Endothelial cell of umbilical vein (primary cell): ENCODE measurements around the gene BBX. TPM values are rescaled to one million over a fixed set of nuclear protein-coding genes. Genes with fewer than 3 reads are reported as not detected.

Experiments used
- BruUV-seq: library from RNA; stranded (reverse); fragments of 400-500 nt; replicated peaks from 2 replicates; lab custom pipeline; 2021; lab: Mats Ljungman, UMichigan
- CTCF ChIA-PET: fragments of 300-600, 350-600 bp; sonication (Branson Sonifier 250); formaldehyde crosslinking; loops from one replicate; lab custom pipeline; 2021; ENCODE audit warnings: antibody characterized with exemption, inconsistent platforms; lab: Charles Lee
- POLR2A ChIA-PET: fragments of 300-600, 350-600 bp; sonication (Branson Sonifier 250); formaldehyde crosslinking; loops from one replicate; lab custom pipeline; 2021; ENCODE audit warnings: antibody characterized with exemption, inconsistent platforms; lab: Charles Lee
- DNase-seq: peaks from one replicate; pipeline ENCODE4 v3.0.0-alpha.2; 2011; ENCODE audit warnings: low read depth, low spot score
- FAIRE-seq: peaks from 2 replicates; lab custom pipeline; 2011; peaks lifted over from hg19 to GRCh38; lab: Jason Lieb, UNC
- H2AFZ ChIP-seq: 2 replicates; pipeline ENCODE4 v1.6.0; 2012; ENCODE audit warnings: low read depth, low read length, control low read depth, inconsistent platforms
- H3K27ac ChIP-seq: 2 replicates; pipeline ENCODE4 v1.5.1; 2011; ENCODE audit warnings: low read depth, mild to moderate bottlenecking, control low read depth, low read length, moderate library complexity; ENCODE audit not compliant: insufficient read depth
- H3K27me3 ChIP-seq, 2 experiments: 2 replicates each; pipeline versions ENCODE4 v1.6.0 to v1.6.1; 2011; ENCODE audit warnings: low read length in 2 of 2, mixed read lengths in 1 of 2; ENCODE audit not compliant: control insufficient read depth in 2 of 2, insufficient read depth in 2 of 2
- H3K36me3 ChIP-seq, 2 experiments: 2 replicates in 1 of 2; 3 replicates in 1 of 2; pipeline ENCODE4 v1.5.1; 2011; ENCODE audit warnings: low read length in 2 of 2, mild to moderate bottlenecking in 1 of 2, moderate library complexity in 1 of 2; ENCODE audit not compliant: control insufficient read depth in 2 of 2, insufficient read depth in 2 of 2; ENCODE audit errors: extremely low read depth in 1 of 2
- H3K4me1 ChIP-seq: 3 replicates; pipeline ENCODE4 v1.5.1; 2011; ENCODE audit warnings: mild to moderate bottlenecking, low read length; ENCODE audit not compliant: control insufficient read depth, insufficient read depth; ENCODE audit errors: extremely low read depth
- H3K4me2 ChIP-seq: 2 replicates; pipeline ENCODE4 v1.6.1; 2011; ENCODE audit warnings: low read length, control low read depth, mixed read lengths; ENCODE audit not compliant: insufficient read depth
- H3K4me3 ChIP-seq, 3 experiments: fragments of 200-600 bp in 1 of 3; sonication (generic), shearing (Covaris generic) in 1 of 3; replicated peaks in 1 of 3; 2 replicates each; pipeline ENCODE4 v1.5.1; 2011 to 2016; ENCODE audit warnings: control low read depth in 3 of 3, low read length in 3 of 3, mild to moderate bottlenecking in 2 of 3, inconsistent platforms in 1 of 3, low read depth in 1 of 3, moderate library complexity in 1 of 3; ENCODE audit not compliant: insufficient read depth in 1 of 3
- H3K79me2 ChIP-seq: 2 replicates; pipeline ENCODE4 v1.6.0; 2012; ENCODE audit warnings: low read length, inconsistent platforms; ENCODE audit not compliant: control insufficient read depth, insufficient read depth
- H3K9ac ChIP-seq: replicated peaks from 2 replicates; pipeline ENCODE3; 2011; ENCODE audit warnings: low read length, control low read depth; ENCODE audit not compliant: insufficient read depth; ENCODE audit errors: extremely low read depth
- H3K9me1 ChIP-seq: replicated peaks from 3 replicates; pipeline ENCODE4 v1.6.0; 2011; ENCODE audit warnings: mild to moderate bottlenecking, low read length; ENCODE audit not compliant: control insufficient read depth, insufficient read depth; ENCODE audit errors: extremely low read depth
- H3K9me3 ChIP-seq: replicated peaks from 2 replicates; pipeline ENCODE4 v1.5.1; 2012; ENCODE audit warnings: low read length, inconsistent platforms; ENCODE audit not compliant: control insufficient read depth, insufficient read depth
- H4K20me1 ChIP-seq: replicated peaks from 2 replicates; pipeline ENCODE3; 2011; ENCODE audit warnings: mild to moderate bottlenecking, low read length; ENCODE audit not compliant: control insufficient read depth, insufficient read depth; ENCODE audit errors: extremely low read depth
- EZH2 ChIP-seq: IDR thresholded peaks from 2 replicates; pipeline ENCODE4 v1.6.1; 2012; ENCODE audit warnings: borderline replicate concordance, low read depth, mild to moderate bottlenecking, moderate library complexity, low read length, inconsistent platforms; ENCODE audit not compliant: severe bottlenecking
- FOS ChIP-seq: IDR thresholded peaks from 2 replicates; pipeline ENCODE4 v1.6.1; 2011; ENCODE audit warnings: mild to moderate bottlenecking, low read length, moderate library complexity, borderline replicate concordance; ENCODE audit not compliant: insufficient read depth
- GATA2 ChIP-seq: IDR thresholded peaks from 2 replicates; pipeline ENCODE4 v1.7.0; 2011; ENCODE audit warnings: low read depth, mild to moderate bottlenecking, moderate library complexity, mixed read lengths, low read length; ENCODE audit not compliant: insufficient read length, insufficient read depth
- MYC ChIP-seq: IDR thresholded peaks from one replicate; pipeline ENCODE4 v1.6.1; 2011; ENCODE audit warnings: mild to moderate bottlenecking, low read depth, low read length
- POLR2A ChIP-seq: IDR thresholded peaks from 2 replicates; pipeline ENCODE4 v1.6.1; 2012; ENCODE audit warnings: low read depth, mild to moderate bottlenecking, control low read depth, low read length
- POLR2AphosphoS5 ChIP-seq: IDR thresholded peaks from 2 replicates; pipeline ENCODE4 v1.6.1; 2012; ENCODE audit warnings: low read depth, mild to moderate bottlenecking, control low read depth, low read length, moderate library complexity; ENCODE audit not compliant: insufficient read depth
- dilution Hi-C: fragments of 300-500 bp; cut with MboI; formaldehyde crosslinking; loops from one replicate; pipeline ENCODE4 v1.15.0; 2019; ENCODE audit warnings: low sequenced_read_pairs; ENCODE audit not compliant: extremely low pct_ligation_motif_present
- intact Hi-C: fragments of 100-400 bp; cut with micrococcal nuclease; formaldehyde crosslinking; loops from one replicate; pipeline ENCODE4 v1.10.0; 2022
- polyA plus RNA-seq, 4 experiments: library from polyadenylated mRNA; depleted of rRNA in 3 of 4; stranded (reverse) in 3 of 4; unstranded in 1 of 4; fragments of >200 nt; gene quantifications; 2 replicates each; pipeline versions ENCODE4 v1.2.1 to v1.2.3, GENCODE V29; 2011 to 2012; ENCODE audit warnings: missing spikeins in 1 of 4
- total RNA-seq: library from RNA; stranded (reverse); gene quantifications from 2 replicates; pipeline ENCODE4 v1.2.3, GENCODE V29; 2021
- TF ChIP-seq, protein P1 (sequence below), 2 donors: IDR thresholded peaks; 1 replicate in 1 of 2; 2 replicates in 1 of 2; pipeline ENCODE4 v1.5.1; 2011; ENCODE audit warnings: low read length in 2 of 2, mild to moderate bottlenecking in 2 of 2, moderate library complexity in 2 of 2, control low read depth in 1 of 2, inconsistent platforms in 1 of 2, low read depth in 1 of 2; ENCODE audit not compliant: insufficient read depth in 1 of 2; ENCODE audit errors: extremely low read depth in 1 of 2

BBX gene
- total and polyA plus RNA-seq, 2 donors (not counting 3 experiments of a cell fraction or from before 2014, with no cell fraction given): 21.4 to 43.4 TPM

DNA sequence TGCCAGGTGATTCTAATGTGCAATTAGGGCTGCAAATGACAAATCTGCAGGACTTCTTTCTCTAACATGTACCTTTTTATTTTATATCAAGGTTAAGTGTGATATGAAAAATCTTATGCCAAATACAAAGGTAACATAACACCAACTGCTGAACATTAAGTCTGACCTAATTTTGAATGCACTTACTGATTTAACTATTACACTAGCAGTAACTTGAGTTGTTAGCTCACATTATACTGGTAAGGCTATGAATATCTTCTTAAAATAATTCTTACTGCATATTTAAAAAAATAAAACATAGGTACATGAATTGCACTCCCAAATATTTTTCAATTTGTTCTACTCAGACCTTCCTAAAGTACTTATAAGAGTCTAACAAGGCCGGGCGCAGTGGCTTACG, 308.8 kb downstream of the BBX start:
- H3K9ac ChIP-seq: no peak overlapping the region
- no peak for FAIRE-seq
- intact Hi-C loops (no loop called here), dilution Hi-C loops (no loop called here)
- H2AFZ ChIP-seq: no peak overlapping the region
- no peaks in the 10 kb centered on the region for H4K20me1 ChIP-seq
- H3K27ac ChIP-seq: no peak overlapping the region
- no peak for TF ChIP-seq GATA2
- TF ChIP-seq, protein P1, sequence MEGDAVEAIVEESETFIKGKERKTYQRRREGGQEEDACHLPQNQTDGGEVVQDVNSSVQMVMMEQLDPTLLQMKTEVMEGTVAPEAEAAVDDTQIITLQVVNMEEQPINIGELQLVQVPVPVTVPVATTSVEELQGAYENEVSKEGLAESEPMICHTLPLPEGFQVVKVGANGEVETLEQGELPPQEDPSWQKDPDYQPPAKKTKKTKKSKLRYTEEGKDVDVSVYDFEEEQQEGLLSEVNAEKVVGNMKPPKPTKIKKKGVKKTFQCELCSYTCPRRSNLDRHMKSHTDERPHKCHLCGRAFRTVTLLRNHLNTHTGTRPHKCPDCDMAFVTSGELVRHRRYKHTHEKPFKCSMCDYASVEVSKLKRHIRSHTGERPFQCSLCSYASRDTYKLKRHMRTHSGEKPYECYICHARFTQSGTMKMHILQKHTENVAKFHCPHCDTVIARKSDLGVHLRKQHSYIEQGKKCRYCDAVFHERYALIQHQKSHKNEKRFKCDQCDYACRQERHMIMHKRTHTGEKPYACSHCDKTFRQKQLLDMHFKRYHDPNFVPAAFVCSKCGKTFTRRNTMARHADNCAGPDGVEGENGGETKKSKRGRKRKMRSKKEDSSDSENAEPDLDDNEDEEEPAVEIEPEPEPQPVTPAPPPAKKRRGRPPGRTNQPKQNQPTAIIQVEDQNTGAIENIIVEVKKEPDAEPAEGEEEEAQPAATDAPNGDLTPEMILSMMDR (IDR thresholded peaks at IDR 0.05; ENCODE audit: extremely low read depth in 1 of 2, insufficient read depth in 1 of 2, low read depth in 1 of 2, low read length in 2 of 2): no peak
- no peaks in the 10 kb centered on the region for H3K4me1 ChIP-seq
- no peaks in the 10 kb centered on the region for H3K79me2 ChIP-seq
- H3K9me3 ChIP-seq: no peaks in the 10 kb centered on the region
- H3K4me2 ChIP-seq: no peak overlapping the region
- H3K9me1 ChIP-seq: no peaks in the 10 kb centered on the region
- no peaks in the 10 kb centered on the region for H3K36me3 ChIP-seq
- no peaks in the 10 kb centered on the region for H3K27me3 ChIP-seq
- no peak overlapping the region for H3K4me3 ChIP-seq
- no TSS peak for BruUV-seq
- DNase-seq: no peak
- ChIA-PET POLR2A (no interaction called here), CTCF (no interaction called here)

DNA sequence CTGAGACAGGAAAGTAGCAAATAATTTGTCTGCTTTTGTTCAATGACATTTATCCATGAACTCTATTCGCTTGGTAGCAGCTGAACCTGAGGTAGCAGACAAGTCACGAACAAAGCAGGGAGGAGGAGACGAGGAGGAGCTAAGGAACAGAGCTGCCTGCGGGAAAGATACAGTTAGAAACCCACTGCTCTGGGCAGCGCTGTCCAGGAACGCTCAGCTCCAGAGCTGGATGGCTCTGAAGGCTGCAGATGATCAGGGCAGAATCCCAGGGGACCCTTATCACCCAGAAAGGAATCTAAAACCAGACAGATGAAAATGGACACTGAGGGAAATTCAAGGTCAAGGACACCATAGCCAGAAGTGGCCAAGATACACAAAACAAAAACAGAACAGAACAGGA, 310.3 kb downstream of the BBX start:
- H3K4me2 ChIP-seq: no peak overlapping the region
- dilution Hi-C loops (no loop called here), intact Hi-C loops (no loop called here)
- no peak overlapping the region for H2AFZ ChIP-seq
- CTCF ChIA-PET: interaction anchor here (0.6 to 1.6 kb wide), 4 partner anchors 11 to 157 kb away, joined by 3 to 9 read pairs (median 3); no protein-coding TSS in a partner anchor
- DNase-seq (no peak), FAIRE-seq (no peak)
- H3K27me3 ChIP-seq: no peaks in the 10 kb centered on the region
- H3K36me3 ChIP-seq: no peaks in the 10 kb centered on the region
- no peaks in the 10 kb centered on the region for H4K20me1 ChIP-seq
- H3K9ac ChIP-seq: no peak overlapping the region
- H3K79me2 ChIP-seq: no peaks in the 10 kb centered on the region
- TF ChIP-seq POLR2A (no peak), FOS (no peak), MYC (no peak), EZH2 (no peak), POLR2AphosphoS5 (no peak)
- TF ChIP-seq, protein P1 (IDR thresholded peaks at IDR 0.05; ENCODE audit: extremely low read depth in 1 of 2, insufficient read depth in 1 of 2, low read depth in 1 of 2, low read length in 2 of 2): no peak
- H3K4me1 ChIP-seq: no peaks in the 10 kb centered on the region
- no TSS peak for BruUV-seq
- POLR2A ChIA-PET: no interaction called here
- no peaks in the 10 kb centered on the region for H3K9me1 ChIP-seq
- H3K9me3 ChIP-seq: no peaks in the 10 kb centered on the region
- H3K4me3 ChIP-seq: no peak overlapping the region
- H3K27ac ChIP-seq: no peak overlapping the region
